Tibial nerve (tissue), 4 donors: ENCODE measurements around the gene MOV10L1. TPM values are rescaled to one million over a fixed set of nuclear protein-coding genes. Genes with fewer than 3 reads are reported as not detected.
"Not testable (repeated sequence)": the region's sequence is repeated elsewhere in the genome, so short reads cannot be mapped to it uniquely, and the experiment has no call there.

ENCODE experiments used
- DNase-seq, 2 donors: peaks; one replicate each; pipeline ENCODE4 v3.0.0-alpha.2; 2019; ENCODE audit warnings: low spot score in 2 of 2
- H3K27ac ChIP-seq, 4 donors: fragments of 200-600 bp; sonication (generic) in 3 of 4; one replicate each; pipeline ENCODE4 v1.5.1; 2017 to 2019; ENCODE audit warnings: mild to moderate bottlenecking in 1 of 4
- H3K27me3 ChIP-seq, 2 donors: fragments of 200-600 bp; sonication (generic) in 1 of 2; one replicate each; pipeline versions ENCODE4 v1.5.1 to v1.6.0; 2017 to 2019
- H3K36me3 ChIP-seq, 3 donors: fragments of 200-600 bp; sonication (generic); one replicate each; pipeline ENCODE4 v1.5.1; 2018 to 2019
- H3K4me1 ChIP-seq, 4 donors: fragments of 200-600 bp; sonication (generic) in 3 of 4; one replicate each; pipeline ENCODE4 v1.5.1; 2017 to 2019
- H3K4me3 ChIP-seq, 4 donors: fragments of 200-600 bp; sonication (generic) in 3 of 4; one replicate each; pipeline ENCODE4 v1.5.1; 2017 to 2019; ENCODE audit warnings: mild to moderate bottlenecking in 1 of 4, moderate library complexity in 1 of 4
- H3K9me3 ChIP-seq, 4 donors: fragments of 200-600 bp; sonication (generic) in 3 of 4; one replicate each; pipeline ENCODE4 v1.5.1; 2017 to 2019
- EP300 ChIP-seq, 2 donors: sonication (generic); formaldehyde crosslinking; IDR thresholded peaks; one replicate each; pipeline ENCODE4 v1.6.1; 2017; ENCODE audit warnings: antibody characterized with exemption in 2 of 2, mild to moderate bottlenecking in 1 of 2
- POLR2A ChIP-seq, 2 donors: fragments of 450-650 bp; IDR thresholded peaks; one replicate each; pipeline ENCODE4 v1.6.1; 2017; ENCODE audit warnings: antibody characterized with exemption in 2 of 2, mild to moderate bottlenecking in 2 of 2, moderate library complexity in 2 of 2
- WGBS, 2 donors: methylation state at CpG; one replicate each; pipeline ENCODE4 v1.1.5; 2018; 5-methylcytosine and 5-hydroxymethylcytosine counted together
- total RNA-seq, 4 donors: library from RNA; depleted of rRNA; stranded (reverse); fragments of >200 nt; gene quantifications; one replicate each; pipeline ENCODE4 v1.1.0, GENCODE V29; 2016
- TF ChIP-seq, protein P1 (sequence below), 5 experiments: fragments of 200-600 bp in 3 of 5; fragments of 450-650 bp in 2 of 5; sonication (generic) in 3 of 5; IDR thresholded peaks; one replicate each; pipeline ENCODE4 v1.5.1; 2016 to 2019; ENCODE audit warnings: antibody characterized with exemption in 5 of 5, mild to moderate bottlenecking in 3 of 5, moderate library complexity in 2 of 5

Gene MOV10L1
- total RNA-seq, 4 donors from 2014 or later, result 1.0 to 3.7 (median 2.6) TPM

DNA sequence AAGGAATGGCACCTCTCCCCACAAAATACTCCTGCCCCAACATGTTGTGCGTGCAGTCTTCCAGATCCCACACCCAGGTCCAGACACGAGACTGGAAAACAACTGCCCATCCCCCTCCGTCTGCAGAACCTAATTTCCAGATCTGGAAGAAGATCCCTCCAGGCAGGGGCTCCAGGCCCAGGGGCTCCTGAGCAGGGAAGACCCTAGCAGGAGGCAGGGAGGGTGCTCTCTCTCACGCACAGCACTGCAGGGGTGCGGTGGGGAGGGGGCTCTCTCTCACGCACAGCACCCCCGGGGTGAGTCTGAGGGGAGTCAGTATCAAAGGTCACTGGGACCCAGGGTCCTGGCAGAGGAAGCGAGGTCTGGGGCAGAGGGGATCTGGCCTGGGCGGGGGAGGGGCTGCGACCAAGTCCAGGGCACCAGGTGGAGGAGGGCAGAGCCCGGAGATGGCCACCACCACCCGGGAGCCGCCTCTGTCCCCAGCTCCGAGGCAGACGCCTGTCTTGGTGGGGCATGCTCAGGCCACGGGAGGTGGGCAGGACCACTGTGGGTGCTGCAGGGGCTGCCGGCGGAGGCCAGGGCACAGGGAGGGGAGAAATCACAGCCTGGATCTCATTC is 6.2 kb upstream of the MOV10L1 start:
- H3K4me1 ChIP-seq, result peaks cover 0 to 9% (median 0%) of the 10 kb centered on the region in 4 donors
- H3K27me3 ChIP-seq, result peaks cover 0 to 47% of the 10 kb centered on the region in 2 donors
- H3K9me3 ChIP-seq, result no peaks in the 10 kb centered on the region
- H3K27ac ChIP-seq, result no peak overlapping the region
- no peak overlapping the region for H3K4me3 ChIP-seq
- TF ChIP-seq POLR2A (IDR thresholded peaks at IDR 0.05), result no peak
- TF ChIP-seq, protein P1, sequence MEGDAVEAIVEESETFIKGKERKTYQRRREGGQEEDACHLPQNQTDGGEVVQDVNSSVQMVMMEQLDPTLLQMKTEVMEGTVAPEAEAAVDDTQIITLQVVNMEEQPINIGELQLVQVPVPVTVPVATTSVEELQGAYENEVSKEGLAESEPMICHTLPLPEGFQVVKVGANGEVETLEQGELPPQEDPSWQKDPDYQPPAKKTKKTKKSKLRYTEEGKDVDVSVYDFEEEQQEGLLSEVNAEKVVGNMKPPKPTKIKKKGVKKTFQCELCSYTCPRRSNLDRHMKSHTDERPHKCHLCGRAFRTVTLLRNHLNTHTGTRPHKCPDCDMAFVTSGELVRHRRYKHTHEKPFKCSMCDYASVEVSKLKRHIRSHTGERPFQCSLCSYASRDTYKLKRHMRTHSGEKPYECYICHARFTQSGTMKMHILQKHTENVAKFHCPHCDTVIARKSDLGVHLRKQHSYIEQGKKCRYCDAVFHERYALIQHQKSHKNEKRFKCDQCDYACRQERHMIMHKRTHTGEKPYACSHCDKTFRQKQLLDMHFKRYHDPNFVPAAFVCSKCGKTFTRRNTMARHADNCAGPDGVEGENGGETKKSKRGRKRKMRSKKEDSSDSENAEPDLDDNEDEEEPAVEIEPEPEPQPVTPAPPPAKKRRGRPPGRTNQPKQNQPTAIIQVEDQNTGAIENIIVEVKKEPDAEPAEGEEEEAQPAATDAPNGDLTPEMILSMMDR (IDR thresholded peaks at IDR 0.05), result no peak
- TF ChIP-seq EP300 (IDR thresholded peaks at IDR 0.05), result no peak
- H3K36me3 ChIP-seq, result no peaks in the 10 kb centered on the region
- WGBS, 2 donors, result 68 to 77% methylated on average over 9 to 18 of the region's 18 CpGs
- no peak for DNase-seq

DNA sequence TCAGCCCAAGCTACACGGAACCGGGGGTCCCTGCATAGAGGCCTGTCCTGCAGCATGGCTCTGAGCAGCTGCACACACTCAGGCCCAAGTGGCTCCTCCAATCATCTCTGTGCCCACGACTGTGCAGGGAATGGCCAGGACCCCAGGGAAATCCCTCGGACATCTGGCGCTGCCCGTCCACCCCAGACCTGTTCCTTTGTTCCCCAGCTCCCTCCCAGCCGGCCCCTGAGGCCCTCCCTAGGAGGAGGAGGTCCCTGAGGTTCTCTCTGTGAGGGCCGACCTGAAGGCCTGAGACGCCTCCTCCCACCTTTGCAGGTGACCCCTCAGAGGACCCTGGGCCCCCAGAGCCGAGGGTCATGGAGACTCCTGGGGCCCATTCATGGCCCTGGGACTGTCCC is 5.7 kb upstream of the MOV10L1 start:
- Histone ChIP-seq H3K9me3 (no peaks in the 10 kb centered on the region), H3K4me1 (peaks cover 0 to 9% (median 0%) of the 10 kb centered on the region in 4 donors), H3K4me3 (no peak overlapping the region), H3K27ac (no peak overlapping the region), H3K27me3 (peaks cover 0 to 52% of the 10 kb centered on the region in 2 donors), H3K36me3 (no peaks in the 10 kb centered on the region)
- DNase-seq, result no peak
- 68 to 71% methylated on average over 9 to 10 of the region's 10 CpGs for WGBS, 2 donors
- TF ChIP-seq POLR2A (IDR thresholded peaks at IDR 0.05) (no peak), EP300 (IDR thresholded peaks at IDR 0.05) (no peak)
- TF ChIP-seq, protein P1 (IDR thresholded peaks at IDR 0.05), result no peak

DNA sequence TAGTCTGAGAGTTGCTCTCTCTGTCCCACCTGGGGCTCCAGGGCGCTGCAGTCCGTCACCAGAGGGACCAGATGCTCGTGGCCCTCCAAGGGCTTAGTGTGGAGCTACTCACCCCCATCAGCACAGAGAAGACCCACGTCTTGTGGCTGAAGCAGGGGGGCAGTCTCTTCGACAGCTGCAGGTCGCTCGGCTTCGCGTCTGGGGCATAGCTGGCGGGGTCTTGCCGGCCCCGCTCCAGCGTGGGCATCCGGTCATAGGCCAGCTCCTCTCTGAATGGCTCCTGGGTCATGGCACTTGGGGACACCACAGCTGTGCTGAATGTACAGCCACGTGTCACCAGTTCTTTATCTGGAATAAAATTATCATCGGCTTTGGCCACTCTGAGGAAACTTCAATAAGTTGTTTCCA is 5.2 kb upstream of the MOV10L1 start:
- no peak for DNase-seq
- H3K27me3 ChIP-seq, result peaks cover 0 to 56% of the 10 kb centered on the region in 2 donors
- WGBS, 2 donors, result 42 to 46% methylated on average over 16 of the region's 16 CpGs
- no peak overlapping the region for H3K27ac ChIP-seq
- no peak for TF ChIP-seq EP300 (IDR thresholded peaks at IDR 0.05)
- TF ChIP-seq POLR2A (IDR thresholded peaks at IDR 0.05), result no peak
- TF ChIP-seq, protein P1 (IDR thresholded peaks at IDR 0.05), result no peak
- H3K4me3 ChIP-seq, result no peak overlapping the region
- no peaks in the 10 kb centered on the region for H3K36me3 ChIP-seq
- H3K9me3 ChIP-seq, result peaks cover 0 to 1% (median 0%) of the 10 kb centered on the region in 4 donors
- peaks cover 0 to 9% (median 2%) of the 10 kb centered on the region in 4 donors for H3K4me1 ChIP-seq

DNA sequence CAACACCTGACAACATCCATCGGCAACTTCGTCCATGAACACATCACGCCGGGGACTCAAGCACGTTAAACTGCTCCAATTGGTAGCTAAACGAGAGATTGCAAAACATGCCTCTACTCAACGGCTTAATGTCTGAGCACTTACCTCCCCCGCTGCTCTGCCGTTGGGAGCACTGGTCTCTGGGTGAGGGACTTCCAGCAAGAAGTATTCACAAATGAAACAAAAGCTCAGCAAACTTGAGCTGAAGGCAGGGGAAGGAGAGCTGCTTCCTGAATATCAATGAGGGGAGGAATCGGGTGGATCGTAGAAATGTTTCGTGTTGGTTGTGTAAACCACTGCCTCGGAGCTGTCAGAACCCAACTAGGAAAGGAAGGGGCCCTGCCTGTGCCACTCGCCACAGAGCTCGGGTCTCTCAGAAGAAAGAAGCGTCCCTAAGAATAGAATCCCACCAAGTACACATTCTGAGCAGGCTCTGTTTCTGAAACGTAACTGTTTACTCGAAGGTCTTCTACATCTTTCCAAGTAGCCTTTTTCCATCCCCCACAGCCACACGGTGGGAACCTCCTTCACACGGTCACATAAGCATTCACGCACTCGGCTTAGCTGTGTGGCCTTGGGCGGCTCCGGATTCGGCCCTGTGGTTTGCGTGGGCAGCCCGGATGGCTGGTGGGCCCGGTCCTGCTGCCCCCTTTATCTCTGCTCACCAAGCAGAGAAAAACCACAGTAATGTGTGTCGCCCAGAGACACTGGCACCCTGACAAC is 4.4 kb upstream of the MOV10L1 start, which contains the start of gene MLC1:
Gene MLC1 (minus strand): TSS at position 216 of the 762 bp plus-strand sequence. CDS start 524 bp downstream, outside the sequence.
- Histone ChIP-seq H3K4me1 (peaks cover 0 to 9% (median 2%) of the 10 kb centered on the region in 4 donors), H3K9me3 (peaks cover 0 to 9% (median 0%) of the 10 kb centered on the region in 4 donors), H3K27ac (no peak within 1 kb of the TSS), H3K36me3 (no peaks in the 10 kb centered on the region), H3K27me3 (peaks cover 0 to 50% of the 10 kb centered on the region in 2 donors), H3K4me3 (peak within 1 kb of the TSS in 1 of 4 donors; percentile 23)
- WGBS, 2 donors, result 21 to 44% methylated on average over 29 of the region's 29 CpGs
- no peak for DNase-seq
- no peak for TF ChIP-seq EP300 (IDR thresholded peaks at IDR 0.05)
- TF ChIP-seq POLR2A (IDR thresholded peaks at IDR 0.05), result no peak
- TF ChIP-seq, protein P1 (IDR thresholded peaks at IDR 0.05), result no peak

DNA sequence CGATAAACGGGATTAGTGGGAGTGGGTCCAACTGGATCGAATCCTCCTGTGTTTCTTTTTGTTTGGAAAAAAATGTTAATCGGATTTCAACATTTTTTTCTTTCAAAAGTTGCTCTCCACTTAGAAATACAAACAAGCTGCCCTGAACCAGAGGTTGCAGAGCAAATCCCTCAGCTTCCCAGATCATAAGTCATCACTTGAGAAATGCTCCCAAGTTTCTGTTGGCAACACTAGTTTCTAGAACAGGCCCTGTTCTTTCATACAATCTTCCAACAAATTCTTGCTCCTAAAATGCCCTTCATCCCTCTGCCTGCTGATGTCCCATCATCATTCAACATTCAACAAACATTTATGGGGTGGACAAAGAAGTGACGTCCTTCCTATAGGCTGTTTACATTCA is 3.3 kb upstream of the MOV10L1 start:
- DNase-seq, result peak in 1 of 2 donors; percentile 6

DNA sequence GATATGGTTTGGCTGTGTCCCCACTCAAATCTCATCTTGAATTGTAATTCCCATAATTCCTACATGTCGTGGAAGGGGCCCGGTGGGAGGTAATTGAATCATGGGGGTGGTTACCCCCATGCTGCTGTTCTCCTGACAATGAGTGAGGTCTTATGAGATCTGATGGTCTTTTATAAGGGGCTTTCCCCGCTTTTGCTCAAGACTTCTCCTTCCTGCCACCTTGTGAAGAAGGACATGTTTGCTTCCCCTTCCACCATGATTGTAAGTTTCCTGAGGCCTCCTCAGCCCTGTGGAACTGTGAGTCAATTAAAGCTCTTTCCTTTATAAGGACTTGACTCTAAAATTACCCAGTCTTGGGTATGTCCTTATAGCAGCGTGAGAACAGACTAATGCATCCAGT is 2.8 kb upstream of the MOV10L1 start:
- DNase-seq, H3K36me3 ChIP-seq, H3K4me1 ChIP-seq, H3K4me3 ChIP-seq, H3K27ac ChIP-seq: not testable (repeated sequence)
- Histone ChIP-seq H3K27me3 (peaks cover 0 to 52% of the 10 kb centered on the region in 2 donors), H3K9me3 (peaks cover 0 to 10% (median 0%) of the 10 kb centered on the region in 4 donors)
- WGBS, 2 donors, result 83 to 86% methylated on average over 4 of the region's 4 CpGs

More for the DNA sequence above, 3.3 kb upstream of the MOV10L1 start:
- Histone ChIP-seq H3K4me3 (no peak overlapping the region), H3K9me3 (peaks cover 0 to 10% (median 0%) of the 10 kb centered on the region in 4 donors), H3K36me3 (no peaks in the 10 kb centered on the region), H3K4me1 (peaks cover 0 to 9% (median 2%) of the 10 kb centered on the region in 4 donors), H3K27ac (no peak overlapping the region), H3K27me3 (peaks cover 0 to 52% of the 10 kb centered on the region in 2 donors)
- TF ChIP-seq, protein P1 (IDR thresholded peaks at IDR 0.05), result no peak
- TF ChIP-seq POLR2A (IDR thresholded peaks at IDR 0.05), result no peak
- TF ChIP-seq EP300 (IDR thresholded peaks at IDR 0.05), result no peak
- WGBS, 2 donors, result 43 to 47% methylated on average over 5 of the region's 5 CpGs
